Measurements from ENCODE around the gene ASB9.

ASB9 gene

DNA sequence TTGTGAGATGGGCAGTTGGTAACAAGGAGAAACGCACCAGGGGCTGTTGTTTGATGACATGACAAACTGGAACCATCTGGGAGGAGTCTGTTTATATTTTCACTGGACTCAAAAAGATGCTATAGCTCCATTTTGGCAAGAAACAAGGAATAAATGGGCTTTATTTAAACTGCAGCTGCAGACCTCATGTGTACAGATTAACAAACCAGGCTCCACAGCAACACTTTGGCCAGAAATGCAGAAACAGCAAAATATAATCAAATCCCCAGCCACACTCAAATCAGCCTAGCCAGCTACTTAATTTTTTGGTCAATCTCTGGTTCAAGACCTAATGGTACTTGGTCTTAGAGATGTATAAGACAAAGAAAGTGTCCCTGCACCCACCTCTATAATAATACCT lies 52.7 kb downstream of the ASB9 start:
- Histone ChIP-seq H3K4me3 (ENCODE audit: low read depth, low read length) (no peak overlapping the region), H3K9me3 (ENCODE audit: control insufficient read depth, insufficient read depth, low read depth, low read length) (no peaks in the 10 kb centered on the region), H3K27ac (ENCODE audit: extremely low read depth, low read depth, low read length) (no peak overlapping the region), H3K4me1 (ENCODE audit: control insufficient read depth, insufficient read depth, low read length) (no peaks in the 10 kb centered on the region), H3K36me3 (ENCODE audit: control insufficient read depth in 2 of 2, insufficient read depth in 1 of 2, low read length in 2 of 2) (no peaks in the 10 kb centered on the region)
- CTCF ChIA-PET, result no interaction called here
- TF ChIP-seq ZNF548 (tag by site-specific recombination; IDR thresholded peaks at IDR 0.05), result no peak
- TF ChIP-seq, protein P1, sequence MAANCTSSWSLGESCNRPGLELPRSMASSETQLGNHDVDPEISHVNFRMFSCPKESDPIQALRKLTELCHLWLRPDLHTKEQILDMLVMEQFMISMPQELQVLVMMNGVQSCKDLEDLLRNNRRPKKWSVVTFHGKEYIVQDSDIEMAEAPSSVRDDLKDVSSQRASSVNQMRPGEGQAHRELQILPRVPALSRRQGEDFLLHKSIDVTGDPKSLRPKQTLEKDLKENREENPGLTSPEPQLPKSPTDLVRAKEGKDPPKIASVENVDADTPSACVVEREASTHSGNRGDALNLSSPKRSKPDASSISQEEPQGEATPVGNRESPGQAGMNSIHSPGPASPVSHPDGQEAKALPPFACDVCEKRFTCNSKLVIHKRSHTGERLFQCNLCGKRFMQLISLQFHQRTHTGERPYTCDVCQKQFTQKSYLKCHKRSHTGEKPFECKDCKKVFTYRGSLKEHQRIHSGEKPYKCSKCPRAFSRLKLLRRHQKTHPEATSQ (tag by site-specific recombination; IDR thresholded peaks at IDR 0.05), result no peak
- no peak for TF ChIP-seq ZBTB21 (tag by site-specific recombination; IDR thresholded peaks at IDR 0.05)
- no peak for TF ChIP-seq ZNF292 (tag by site-specific recombination; IDR thresholded peaks at IDR 0.05; ENCODE audit: borderline replicate concordance, low read depth)
- no peak for TF ChIP-seq ZSCAN30 (tag by site-specific recombination; IDR thresholded peaks at IDR 0.05)
- TF ChIP-seq ZFP69B (tag by site-specific recombination; IDR thresholded peaks at IDR 0.05), result no peak
- no peak for TF ChIP-seq ZNF76 (tag by site-specific recombination; IDR thresholded peaks at IDR 0.05; ENCODE audit: borderline replicate concordance, low read depth)
- TF ChIP-seq ZNF404 (tag by site-specific recombination; IDR thresholded peaks at IDR 0.05), result no peak
- POLR2A ChIA-PET, result no interaction called here

DNA sequence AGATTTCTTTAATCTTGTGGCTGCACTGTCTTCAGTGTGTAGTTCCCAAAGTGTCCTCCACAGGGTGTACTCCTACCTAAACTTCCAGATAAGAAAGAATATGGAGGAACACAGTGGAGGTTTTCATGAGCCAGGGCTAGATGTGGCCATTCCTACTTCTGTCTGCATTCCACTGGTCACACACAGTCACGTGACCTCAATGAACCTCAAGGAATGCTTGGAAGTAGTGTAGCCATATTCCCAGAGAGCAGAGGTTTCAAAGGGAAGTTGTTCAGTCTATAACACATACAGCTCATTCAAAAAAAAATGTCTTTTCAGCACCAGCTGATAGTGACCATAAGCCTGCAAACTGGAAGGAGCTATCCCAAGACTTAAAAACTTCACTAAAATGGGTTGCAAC lies 53.6 kb downstream of the ASB9 start:
- CTCF ChIA-PET, result interaction anchor here (0.7 to 0.8 kb wide), 2 partner anchors 49 to 112 kb away, joined by 3 read pairs; no protein-coding TSS in a partner anchor
- Histone ChIP-seq H3K27ac (ENCODE audit: extremely low read depth, low read depth, low read length) (no peak overlapping the region), H3K9me3 (ENCODE audit: control insufficient read depth, insufficient read depth, low read depth, low read length) (no peaks in the 10 kb centered on the region), H3K4me1 (ENCODE audit: control insufficient read depth, insufficient read depth, low read length) (no peaks in the 10 kb centered on the region), H3K36me3 (ENCODE audit: control insufficient read depth in 2 of 2, insufficient read depth in 1 of 2, low read length in 2 of 2) (no peaks in the 10 kb centered on the region), H3K4me3 (ENCODE audit: low read depth, low read length) (no peak overlapping the region)
- no peak for TF ChIP-seq ZNF23 (tag by site-specific recombination; IDR thresholded peaks at IDR 0.05; ENCODE audit: borderline replicate concordance)
- TF ChIP-seq, protein P2, sequence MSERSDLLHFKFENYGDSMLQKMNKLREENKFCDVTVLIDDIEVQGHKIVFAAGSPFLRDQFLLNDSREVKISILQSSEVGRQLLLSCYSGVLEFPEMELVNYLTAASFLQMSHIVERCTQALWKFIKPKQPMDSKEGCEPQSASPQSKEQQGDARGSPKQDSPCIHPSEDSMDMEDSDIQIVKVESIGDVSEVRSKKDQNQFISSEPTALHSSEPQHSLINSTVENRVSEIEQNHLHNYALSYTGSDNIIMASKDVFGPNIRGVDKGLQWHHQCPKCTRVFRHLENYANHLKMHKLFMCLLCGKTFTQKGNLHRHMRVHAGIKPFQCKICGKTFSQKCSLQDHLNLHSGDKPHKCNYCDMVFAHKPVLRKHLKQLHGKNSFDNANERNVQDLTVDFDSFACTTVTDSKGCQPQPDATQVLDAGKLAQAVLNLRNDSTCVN (tag by site-specific recombination; optimal IDR thresholded peaks at IDR 0.05), result no peak
- TF ChIP-seq ZNF776 (tag by site-specific recombination; IDR thresholded peaks at IDR 0.05; ENCODE audit: borderline replicate concordance), result no peak
- TF ChIP-seq, protein P3, sequence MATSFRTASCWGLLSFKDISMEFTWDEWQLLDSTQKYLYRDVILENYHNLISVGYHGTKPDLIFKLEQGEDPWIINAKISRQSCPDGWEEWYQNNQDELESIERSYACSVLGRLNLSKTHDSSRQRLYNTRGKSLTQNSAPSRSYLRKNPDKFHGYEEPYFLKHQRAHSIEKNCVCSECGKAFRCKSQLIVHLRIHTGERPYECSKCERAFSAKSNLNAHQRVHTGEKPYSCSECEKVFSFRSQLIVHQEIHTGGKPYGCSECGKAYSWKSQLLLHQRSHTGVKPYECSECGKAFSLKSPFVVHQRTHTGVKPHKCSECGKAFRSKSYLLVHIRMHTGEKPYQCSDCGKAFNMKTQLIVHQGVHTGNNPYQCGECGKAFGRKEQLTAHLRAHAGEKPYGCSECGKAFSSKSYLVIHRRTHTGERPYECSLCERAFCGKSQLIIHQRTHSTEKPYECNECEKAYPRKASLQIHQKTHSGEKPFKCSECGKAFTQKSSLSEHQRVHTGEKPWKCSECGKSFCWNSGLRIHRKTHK (tag by site-specific recombination; IDR thresholded peaks at IDR 0.05), result no peak
- POLR2A ChIA-PET, result no interaction called here

DNA sequence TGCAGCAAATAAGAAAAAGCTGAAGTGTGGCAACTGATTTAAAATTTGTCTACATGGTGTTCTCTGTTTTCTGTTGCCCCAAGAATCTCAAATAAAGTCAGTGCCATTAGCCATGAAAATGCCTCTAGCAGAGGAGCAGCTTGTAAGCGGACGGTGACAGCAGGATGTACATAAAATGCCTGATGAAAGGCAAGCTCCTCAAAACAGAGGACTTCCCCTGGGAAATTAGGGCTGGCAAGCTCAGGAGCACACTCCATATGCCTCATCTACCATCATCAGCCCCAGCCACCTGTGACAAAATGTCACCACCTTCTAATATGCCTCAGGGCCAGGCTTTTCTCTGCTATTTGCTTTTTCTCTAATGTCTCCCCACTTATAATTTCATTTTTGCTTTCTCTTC lies 54.5 kb downstream of the ASB9 start:
- Histone ChIP-seq H3K36me3 (ENCODE audit: control insufficient read depth in 2 of 2, insufficient read depth in 1 of 2, low read length in 2 of 2) (no peaks in the 10 kb centered on the region), H3K4me1 (ENCODE audit: control insufficient read depth, insufficient read depth, low read length) (no peaks in the 10 kb centered on the region), H3K27ac (ENCODE audit: extremely low read depth, low read depth, low read length) (no peak overlapping the region), H3K4me3 (ENCODE audit: low read depth, low read length) (no peak overlapping the region), H3K9me3 (ENCODE audit: control insufficient read depth, insufficient read depth, low read depth, low read length) (no peaks in the 10 kb centered on the region)
- POLR2A ChIA-PET, result no interaction called here
- TF ChIP-seq TCF7L2 (IDR thresholded peaks at IDR 0.05; ENCODE audit: borderline replicate concordance, low read depth, low read length) (no peak), ZNF302 (tag by site-specific recombination; IDR thresholded peaks at IDR 0.05; ENCODE audit: low read depth) (no peak), ZNF24 (tag by site-specific recombination; IDR thresholded peaks at IDR 0.05) (no peak), ZNF184 (tag by site-specific recombination; IDR thresholded peaks at IDR 0.05) (no peak)
- TF ChIP-seq, protein P3 (tag by site-specific recombination; IDR thresholded peaks at IDR 0.05), result no peak
- TF ChIP-seq, protein P4, sequence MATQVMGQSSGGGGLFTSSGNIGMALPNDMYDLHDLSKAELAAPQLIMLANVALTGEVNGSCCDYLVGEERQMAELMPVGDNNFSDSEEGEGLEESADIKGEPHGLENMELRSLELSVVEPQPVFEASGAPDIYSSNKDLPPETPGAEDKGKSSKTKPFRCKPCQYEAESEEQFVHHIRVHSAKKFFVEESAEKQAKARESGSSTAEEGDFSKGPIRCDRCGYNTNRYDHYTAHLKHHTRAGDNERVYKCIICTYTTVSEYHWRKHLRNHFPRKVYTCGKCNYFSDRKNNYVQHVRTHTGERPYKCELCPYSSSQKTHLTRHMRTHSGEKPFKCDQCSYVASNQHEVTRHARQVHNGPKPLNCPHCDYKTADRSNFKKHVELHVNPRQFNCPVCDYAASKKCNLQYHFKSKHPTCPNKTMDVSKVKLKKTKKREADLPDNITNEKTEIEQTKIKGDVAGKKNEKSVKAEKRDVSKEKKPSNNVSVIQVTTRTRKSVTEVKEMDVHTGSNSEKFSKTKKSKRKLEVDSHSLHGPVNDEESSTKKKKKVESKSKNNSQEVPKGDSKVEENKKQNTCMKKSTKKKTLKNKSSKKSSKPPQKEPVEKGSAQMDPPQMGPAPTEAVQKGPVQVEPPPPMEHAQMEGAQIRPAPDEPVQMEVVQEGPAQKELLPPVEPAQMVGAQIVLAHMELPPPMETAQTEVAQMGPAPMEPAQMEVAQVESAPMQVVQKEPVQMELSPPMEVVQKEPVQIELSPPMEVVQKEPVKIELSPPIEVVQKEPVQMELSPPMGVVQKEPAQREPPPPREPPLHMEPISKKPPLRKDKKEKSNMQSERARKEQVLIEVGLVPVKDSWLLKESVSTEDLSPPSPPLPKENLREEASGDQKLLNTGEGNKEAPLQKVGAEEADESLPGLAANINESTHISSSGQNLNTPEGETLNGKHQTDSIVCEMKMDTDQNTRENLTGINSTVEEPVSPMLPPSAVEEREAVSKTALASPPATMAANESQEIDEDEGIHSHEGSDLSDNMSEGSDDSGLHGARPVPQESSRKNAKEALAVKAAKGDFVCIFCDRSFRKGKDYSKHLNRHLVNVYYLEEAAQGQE (tag by site-specific recombination; IDR thresholded peaks at IDR 0.05), result no peak
- CTCF ChIA-PET, result interaction anchor here (0.7 kb wide), 1 partner anchor 112 kb away, joined by 3 read pairs; no protein-coding TSS in a partner anchor
